Type B pancreatic cell (in vitro differentiated cells): Measurements from ENCODE around the gene LRRC37A3. TPM values are rescaled to one million over a fixed set of nuclear protein-coding genes. Genes with fewer than 3 reads are reported as not detected.
"Not testable (repeated sequence)": the region's sequence is repeated elsewhere in the genome, so short reads cannot be mapped to it uniquely, and the experiment has no call there.

Experiments used
- DNase-seq: peaks from one replicate; pipeline ENCODE4 v3.0.0; 2021; ENCODE audit warnings: mixed read lengths; ENCODE audit not compliant: unreplicated experiment; ENCODE audit errors: extremely low spot score
- H3K27ac Mint-ChIP-seq: 2 replicates; pipeline ENCODE4 v1.8.0; 2021; ENCODE audit warnings: mild to moderate bottlenecking, mixed read lengths
- H3K27me3 Mint-ChIP-seq: 2 replicates; pipeline ENCODE4 v1.8.0; 2021; ENCODE audit warnings: mixed read lengths
- H3K36me3 Mint-ChIP-seq: 2 replicates; pipeline ENCODE4 v1.8.0; 2021; ENCODE audit warnings: mixed read lengths
- H3K4me1 Mint-ChIP-seq: one replicate; pipeline ENCODE4 v1.8.0; 2021; ENCODE audit warnings: mixed read lengths; ENCODE audit not compliant: unreplicated experiment
- H3K4me3 Mint-ChIP-seq: 2 replicates; pipeline ENCODE4 v1.8.0; 2021; ENCODE audit warnings: mild to moderate bottlenecking, mixed read lengths
- H3K9me3 Mint-ChIP-seq: 2 replicates; pipeline ENCODE4 v1.8.0; 2021; ENCODE audit warnings: mixed read lengths
- total RNA-seq: library from RNA; stranded (reverse); gene quantifications from 2 replicates; pipeline ENCODE4 v1.2.1, GENCODE V29; 2021; ENCODE audit warnings: low replicate concordance

LRRC37A3 gene
- total RNA-seq, 1 donor from 2014 or later, result 21.1 TPM

DNA sequence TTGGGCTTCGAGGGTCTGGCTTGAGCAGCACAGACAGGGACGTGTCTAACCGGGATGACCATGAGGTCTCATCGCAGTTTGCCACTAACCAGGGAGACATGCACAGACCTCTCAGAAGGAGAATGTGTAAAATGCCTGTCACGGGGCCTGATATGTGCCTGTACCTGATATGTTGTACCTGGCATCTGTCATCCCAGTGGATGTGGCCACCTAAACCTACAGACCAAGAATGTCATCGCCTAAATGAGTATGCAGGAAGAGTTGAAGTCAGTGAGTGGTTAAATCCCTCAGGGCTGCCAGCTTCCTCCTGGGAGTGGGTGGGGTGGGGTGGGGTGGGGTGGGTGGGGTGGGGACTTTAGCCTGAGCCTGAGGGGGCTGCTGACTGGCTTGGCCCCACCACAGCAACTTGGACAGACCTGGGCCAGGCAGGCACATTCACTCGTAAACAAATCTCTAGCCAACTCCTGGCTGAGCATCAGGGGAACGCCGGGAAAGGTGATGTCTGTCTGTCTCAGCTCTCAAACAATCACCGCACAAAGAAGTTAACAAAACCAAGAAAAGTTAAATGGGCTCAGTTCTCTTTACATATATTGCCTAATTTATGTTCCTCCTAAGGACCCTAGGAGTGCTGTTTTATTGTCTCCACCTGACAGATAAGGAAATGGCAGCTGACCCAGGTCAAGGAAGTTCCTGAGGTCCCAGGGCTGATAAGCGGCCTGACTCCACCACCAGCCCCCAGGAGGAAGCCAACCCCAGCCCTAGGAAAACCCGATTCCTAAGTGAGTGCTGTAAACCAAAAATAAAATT lies 89.3 kb downstream of the LRRC37A3 start:
- H3K27me3 Mint-ChIP-seq, H3K36me3 Mint-ChIP-seq, H3K4me1 Mint-ChIP-seq, H3K9me3 Mint-ChIP-seq, DNase-seq, H3K4me3 Mint-ChIP-seq: not testable (repeated sequence)
- H3K27ac Mint-ChIP-seq, result peak overlapping the region; percentile 79

DNA sequence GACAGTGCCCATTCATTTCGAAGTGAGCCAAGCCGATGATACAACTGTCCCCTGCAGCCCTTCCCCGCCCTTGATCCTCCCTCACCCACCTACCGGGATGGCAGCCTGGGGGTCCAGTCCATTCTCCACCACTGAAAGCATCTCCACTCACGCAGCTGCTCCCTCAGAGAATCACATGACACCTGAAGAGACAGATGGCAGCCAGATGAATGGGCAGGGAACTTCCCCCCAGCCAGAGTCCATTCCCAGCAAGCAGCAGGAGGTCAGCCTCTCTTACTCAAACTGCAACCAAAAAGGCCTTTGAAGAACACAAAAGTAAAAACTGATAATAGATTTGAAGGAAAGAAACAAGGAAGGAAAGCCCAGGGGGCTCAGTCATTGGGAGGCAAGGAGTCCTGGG lies 90.2 kb downstream of the LRRC37A3 start:
- H3K27me3 Mint-ChIP-seq, H3K4me1 Mint-ChIP-seq, H3K9me3 Mint-ChIP-seq, H3K36me3 Mint-ChIP-seq, DNase-seq: not testable (repeated sequence)
- Mint-ChIP-seq H3K4me3 (peak overlapping the region; percentile 45), H3K27ac (peak overlapping the region; percentile 26)

GRCh38 chr17:64818904-64819303 lies 100.4 kb downstream of the LRRC37A3 start:
- not testable (repeated sequence) for DNase-seq, H3K27ac Mint-ChIP-seq, H3K9me3 Mint-ChIP-seq, H3K27me3 Mint-ChIP-seq, H3K4me3 Mint-ChIP-seq, H3K4me1 Mint-ChIP-seq
- peaks cover 12% of the 10 kb centered on the region for H3K36me3 Mint-ChIP-seq

GRCh38 chr17:64815833-64816198 lies 103.5 kb downstream of the LRRC37A3 start:
- not testable (repeated sequence) for DNase-seq, H3K4me1 Mint-ChIP-seq, H3K36me3 Mint-ChIP-seq, H3K9me3 Mint-ChIP-seq, H3K27me3 Mint-ChIP-seq
- Mint-ChIP-seq H3K27ac (peak overlapping the region; percentile 94), H3K4me3 (peak overlapping the region; percentile 54)

GRCh38 chr17:64814993-64815832 lies 104.1 kb downstream of the LRRC37A3 start:
- DNase-seq, H3K36me3 Mint-ChIP-seq: not testable (repeated sequence)
- H3K27ac Mint-ChIP-seq, result peak overlapping the region; percentile 94

DNA sequence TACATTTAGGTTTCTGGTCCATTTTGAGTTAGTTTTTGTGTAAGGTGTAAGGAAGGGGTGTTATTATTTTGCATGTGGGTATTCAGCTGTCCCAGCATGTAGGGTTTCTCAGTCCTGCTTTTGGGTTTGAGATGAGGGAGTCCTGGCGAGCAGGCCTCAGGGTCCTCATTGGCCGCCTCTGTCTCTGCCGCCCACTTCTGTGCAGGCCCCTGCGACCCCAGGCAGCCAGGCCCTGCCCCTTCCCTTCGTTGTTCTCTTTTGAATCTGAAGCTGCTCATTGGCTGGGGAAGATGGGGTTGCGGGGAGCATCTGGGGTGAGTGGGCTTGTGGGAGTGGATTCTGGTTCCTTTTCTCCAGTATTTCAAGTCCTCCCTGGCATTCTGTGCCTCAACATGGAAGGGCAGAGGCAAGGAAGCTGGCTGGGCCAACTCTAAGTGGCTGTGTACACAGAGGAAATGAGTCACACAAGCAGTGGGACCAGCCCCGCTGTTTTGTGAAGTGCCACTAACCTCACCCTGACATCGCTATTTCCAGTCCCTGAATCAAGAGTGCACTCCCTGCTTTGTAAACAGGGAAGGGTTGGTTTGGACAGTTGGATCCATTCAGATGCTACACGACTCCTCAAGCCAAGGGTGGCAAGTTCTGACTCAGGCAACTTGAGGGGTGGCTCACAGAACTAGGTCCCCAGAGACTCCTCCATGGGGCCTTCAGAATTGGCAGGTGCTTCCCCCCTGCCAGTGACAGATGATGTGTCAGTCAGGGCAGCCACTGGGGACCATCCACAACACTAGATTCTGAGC lies 110.9 kb downstream of the LRRC37A3 start:
- H3K27me3 Mint-ChIP-seq, H3K4me1 Mint-ChIP-seq, H3K9me3 Mint-ChIP-seq, H3K4me3 Mint-ChIP-seq, DNase-seq: not testable (repeated sequence)
- H3K27ac Mint-ChIP-seq, result peak overlapping the region; percentile 76
- H3K36me3 Mint-ChIP-seq, result peaks cover 12% of the 10 kb centered on the region

More at GRCh38 chr17:64814993-64815832, 104.1 kb downstream of the LRRC37A3 start:
- not testable (repeated sequence) for H3K4me1 Mint-ChIP-seq, H3K4me3 Mint-ChIP-seq, H3K9me3 Mint-ChIP-seq, H3K27me3 Mint-ChIP-seq

Other genes with a start within 250 kb of the LRRC37A3 start
- 36.0 and 43.3 TPM in 2 replicates for gene GNA13, start 137.3 kb upstream of the LRRC37A3 start, total RNA-seq
- 5.1 and 5.5 TPM in 2 replicates for gene RGS9, start 217.9 kb upstream of the LRRC37A3 start, total RNA-seq